HG03095 (cell line): ENCODE data around the gene CAMTA1.

Experiments used
- ATAC-seq: cut with Tn5 transposase; IDR thresholded peaks from one replicate; pipeline ENCODE4 v1.9.1; 2021; ENCODE audit warnings: moderate library complexity; ENCODE audit not compliant: unreplicated experiment

Gene CAMTA1

GRCh38 chr1:7418442-7419080 lies 633.3 kb downstream of the CAMTA1 start:
- ATAC-seq = no peak

GRCh38 chr1:7420098-7420445 lies 634.8 kb downstream of the CAMTA1 start:
- no peak for ATAC-seq

- no peak for ATAC-seq
Measured at GRCh38 chr1:7420470-7421100, 635.3 kb downstream of the CAMTA1 start.

GRCh38 chr1:7421471-7422075 lies 636.3 kb downstream of the CAMTA1 start:
- no peak for ATAC-seq

- ATAC-seq = no peak
Measured at GRCh38 chr1:7422081-7422480, 636.8 kb downstream of the CAMTA1 start.

- no peak for ATAC-seq
Measured at GRCh38 chr1:7422561-7422960, 637.3 kb downstream of the CAMTA1 start.

GRCh38 chr1:7422966-7423365 lies 637.7 kb downstream of the CAMTA1 start:
- no peak for ATAC-seq

- ATAC-seq = no peak
Measured at GRCh38 chr1:7424352-7424890, 639.2 kb downstream of the CAMTA1 start.

- no peak for ATAC-seq
Measured at GRCh38 chr1:7425229-7425628, 640.0 kb downstream of the CAMTA1 start.

GRCh38 chr1:7425771-7426170 lies 640.5 kb downstream of the CAMTA1 start:
- no peak for ATAC-seq

GRCh38 chr1:7426780-7427604 lies 641.7 kb downstream of the CAMTA1 start:
- no peak for ATAC-seq

- no peak for ATAC-seq
Measured at GRCh38 chr1:7427605-7428300, 642.5 kb downstream of the CAMTA1 start.

GRCh38 chr1:7429290-7429689 lies 644.0 kb downstream of the CAMTA1 start:
- ATAC-seq = no peak

- ATAC-seq = no peak
Measured at GRCh38 chr1:7430047-7430608, 644.9 kb downstream of the CAMTA1 start.

- no peak for ATAC-seq
Measured at GRCh38 chr1:7430691-7431090, 645.4 kb downstream of the CAMTA1 start.

- ATAC-seq = no peak
Measured at GRCh38 chr1:7432102-7432899, 647.0 kb downstream of the CAMTA1 start.

- ATAC-seq = no peak
Measured at GRCh38 chr1:7432900-7433380, 647.7 kb downstream of the CAMTA1 start.

GRCh38 chr1:7434566-7434965 lies 649.3 kb downstream of the CAMTA1 start:
- no peak for ATAC-seq

GRCh38 chr1:7435276-7436055 lies 650.2 kb downstream of the CAMTA1 start:
- no peak for ATAC-seq
